ENCODE results near the gene MYH10. TPM values are rescaled to one million over a fixed set of nuclear protein-coding genes. Genes with fewer than 3 reads are reported as not detected.

The MYH10 gene
- 61.1 and 79.2 TPM in 2 replicates for polyA plus RNA-seq
- polyA minus RNA-seq = 221 and 225 TPM in 2 replicates

DNA sequence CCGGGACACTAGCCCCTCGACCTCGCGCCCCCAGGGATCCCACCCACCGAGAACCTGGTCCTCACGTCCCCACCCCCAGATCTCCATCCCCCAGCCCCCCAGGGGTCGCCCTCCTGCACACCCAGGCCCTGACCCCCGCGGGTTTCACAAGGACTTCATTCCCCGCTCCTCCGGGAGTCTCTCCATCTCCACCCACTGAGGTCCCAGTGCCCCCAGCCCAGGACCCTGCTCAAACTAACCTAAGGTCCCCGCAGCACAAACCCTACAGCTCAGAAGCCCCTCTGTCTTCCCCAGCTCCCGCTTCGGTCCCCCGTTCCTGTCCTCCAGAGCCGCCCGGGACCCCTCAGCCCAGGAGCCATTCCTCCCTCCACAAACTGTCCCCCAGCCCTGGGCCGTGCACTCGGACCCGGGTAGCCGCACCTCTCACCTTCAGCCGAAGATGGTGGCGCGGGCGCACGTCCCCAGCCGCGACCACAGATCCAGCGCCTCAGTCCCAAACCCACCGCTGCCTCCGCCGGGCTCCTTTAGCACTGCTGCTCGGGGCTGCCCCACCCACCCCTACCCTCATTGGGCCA lies at the start of gene MYH10:
Gene MYH10, minus strand, starts transcription at position 499 of the 575 bp plus-strand sequence. CDS start 7,479 bp downstream, outside the sequence.
- Histone ChIP-seq H3K36me3 (ENCODE audit: insufficient read depth, low read length) (no peaks in the 10 kb centered on the region), H3K79me2 (replicated peaks; ENCODE audit: insufficient read depth, low read length) (peaks cover 42% of the 10 kb centered on the region), H3K9me2 (ENCODE audit: insufficient read depth, low read length) (no peaks in the 10 kb centered on the region), H4K20me1 (ENCODE audit: insufficient read depth) (no peaks in the 10 kb centered on the region), H2AFZ (ENCODE audit: low read depth, low read length) (peak within 1 kb of the TSS; percentile 65), H3K9me3 (ENCODE audit: low read length) (no peaks in the 10 kb centered on the region), H3K4me2 (ENCODE audit: low read length) (peak within 1 kb of the TSS; percentile 90), H3K27me3 (ENCODE audit: insufficient read depth, low read depth, low read length) (no peaks in the 10 kb centered on the region), H3K9ac (ENCODE audit: low read length) (peak within 1 kb of the TSS; percentile 95), H3K27ac (ENCODE audit: low read length) (peak within 1 kb of the TSS; percentile 94), H3K4me3 (ENCODE audit: low read length) (peak within 1 kb of the TSS; percentile 97), H3F3A (ENCODE audit: insufficient read depth, low read length, poor library complexity, severe bottlenecking) (no peaks in the 10 kb centered on the region)
- TF ChIP-seq, protein P1, sequence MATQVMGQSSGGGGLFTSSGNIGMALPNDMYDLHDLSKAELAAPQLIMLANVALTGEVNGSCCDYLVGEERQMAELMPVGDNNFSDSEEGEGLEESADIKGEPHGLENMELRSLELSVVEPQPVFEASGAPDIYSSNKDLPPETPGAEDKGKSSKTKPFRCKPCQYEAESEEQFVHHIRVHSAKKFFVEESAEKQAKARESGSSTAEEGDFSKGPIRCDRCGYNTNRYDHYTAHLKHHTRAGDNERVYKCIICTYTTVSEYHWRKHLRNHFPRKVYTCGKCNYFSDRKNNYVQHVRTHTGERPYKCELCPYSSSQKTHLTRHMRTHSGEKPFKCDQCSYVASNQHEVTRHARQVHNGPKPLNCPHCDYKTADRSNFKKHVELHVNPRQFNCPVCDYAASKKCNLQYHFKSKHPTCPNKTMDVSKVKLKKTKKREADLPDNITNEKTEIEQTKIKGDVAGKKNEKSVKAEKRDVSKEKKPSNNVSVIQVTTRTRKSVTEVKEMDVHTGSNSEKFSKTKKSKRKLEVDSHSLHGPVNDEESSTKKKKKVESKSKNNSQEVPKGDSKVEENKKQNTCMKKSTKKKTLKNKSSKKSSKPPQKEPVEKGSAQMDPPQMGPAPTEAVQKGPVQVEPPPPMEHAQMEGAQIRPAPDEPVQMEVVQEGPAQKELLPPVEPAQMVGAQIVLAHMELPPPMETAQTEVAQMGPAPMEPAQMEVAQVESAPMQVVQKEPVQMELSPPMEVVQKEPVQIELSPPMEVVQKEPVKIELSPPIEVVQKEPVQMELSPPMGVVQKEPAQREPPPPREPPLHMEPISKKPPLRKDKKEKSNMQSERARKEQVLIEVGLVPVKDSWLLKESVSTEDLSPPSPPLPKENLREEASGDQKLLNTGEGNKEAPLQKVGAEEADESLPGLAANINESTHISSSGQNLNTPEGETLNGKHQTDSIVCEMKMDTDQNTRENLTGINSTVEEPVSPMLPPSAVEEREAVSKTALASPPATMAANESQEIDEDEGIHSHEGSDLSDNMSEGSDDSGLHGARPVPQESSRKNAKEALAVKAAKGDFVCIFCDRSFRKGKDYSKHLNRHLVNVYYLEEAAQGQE (IDR thresholded peaks at IDR 0.05; ENCODE audit: borderline replicate concordance) = peak; percentile 64
- TF ChIP-seq EZH2 (IDR thresholded peaks at IDR 0.05; ENCODE audit: borderline replicate concordance, insufficient read depth, low read length, poor library complexity, severe bottlenecking) = no peak
- peak; percentile 44 for TF ChIP-seq RAD21 (conservative IDR thresholded peaks at IDR 0.05)
- no peak for TF ChIP-seq MXI1 (conservative IDR thresholded peaks at IDR 0.05; ENCODE audit: poor library complexity, severe bottlenecking)
- peak; percentile 66 for TF ChIP-seq CTCF (IDR thresholded peaks at IDR 0.05; ENCODE audit: poor library complexity, severe bottlenecking)
- TF ChIP-seq SMC3 (conservative IDR thresholded peaks at IDR 0.05; ENCODE audit: poor library complexity) = no peak
- TF ChIP-seq POLR2AphosphoS5 (IDR thresholded peaks at IDR 0.05) = peak; percentile 96
- TF ChIP-seq TAF1 (IDR thresholded peaks at IDR 0.05; ENCODE audit: low read depth) = peak; percentile 76
- TF ChIP-seq EP300 (conservative IDR thresholded peaks at IDR 0.05; ENCODE audit: poor library complexity, severe bottlenecking) = no peak

GRCh38 chr17:8679126-8679525 lies 48.6 kb upstream of the MYH10 start:
- Histone ChIP-seq H3K27me3 (ENCODE audit: insufficient read depth, low read depth, low read length) (no peaks in the 10 kb centered on the region), H3K36me3 (ENCODE audit: insufficient read depth, low read length) (no peaks in the 10 kb centered on the region), H3K79me2 (replicated peaks; ENCODE audit: insufficient read depth, low read length) (no peaks in the 10 kb centered on the region), H3K9me2 (ENCODE audit: insufficient read depth, low read length) (no peaks in the 10 kb centered on the region), H3F3A (ENCODE audit: insufficient read depth, low read length, poor library complexity, severe bottlenecking) (no peaks in the 10 kb centered on the region), H3K9me3 (ENCODE audit: low read length) (no peaks in the 10 kb centered on the region), H2AFZ (ENCODE audit: low read depth, low read length) (no peak overlapping the region), H4K20me1 (ENCODE audit: insufficient read depth) (no peaks in the 10 kb centered on the region), H3K4me3 (ENCODE audit: low read length) (no peak overlapping the region), H3K9ac (ENCODE audit: low read length) (no peak overlapping the region), H3K4me2 (ENCODE audit: low read length) (no peak overlapping the region), H3K27ac (ENCODE audit: low read length) (no peak overlapping the region)
- TF ChIP-seq EZH2 (IDR thresholded peaks at IDR 0.05; ENCODE audit: borderline replicate concordance, insufficient read depth, low read length, poor library complexity, severe bottlenecking) = no peak
- no peak for TF ChIP-seq TAF1 (IDR thresholded peaks at IDR 0.05; ENCODE audit: low read depth)
- no peak for TF ChIP-seq POLR2AphosphoS5 (IDR thresholded peaks at IDR 0.05)
- no peak for TF ChIP-seq MXI1 (conservative IDR thresholded peaks at IDR 0.05; ENCODE audit: poor library complexity, severe bottlenecking)

Measured in neural cell (in vitro differentiated cells).